Measurements from ENCODE around the gene LMBR1.
"Not testable (repeated sequence)": the region's sequence is repeated elsewhere in the genome, so short reads cannot be mapped to it uniquely, and the experiment has no call there.

- not testable (repeated sequence) for TF ChIP-seq POLR2A (IDR thresholded peaks at IDR 0.05; ENCODE audit: low read depth); POLR2AphosphoS5 (IDR thresholded peaks at IDR 0.05); CTCF (IDR thresholded peaks at IDR 0.05); EP300 (IDR thresholded peaks at IDR 0.05)
Measured at GRCh38 chr7:156868363-156868762, 24.6 kb downstream of the LMBR1 start.
